NCI-H2107 (cell line): ENCODE results near the gene PDRG1.
"Not testable (repeated sequence)": the region's sequence is repeated elsewhere in the genome, so short reads cannot be mapped to it uniquely, and the experiment has no call there.

Source experiments
- DNase-seq: peaks from one replicate; lab custom pipeline; 2025; lab: John Stamatoyannopoulos, UW

Gene PDRG1

DNA sequence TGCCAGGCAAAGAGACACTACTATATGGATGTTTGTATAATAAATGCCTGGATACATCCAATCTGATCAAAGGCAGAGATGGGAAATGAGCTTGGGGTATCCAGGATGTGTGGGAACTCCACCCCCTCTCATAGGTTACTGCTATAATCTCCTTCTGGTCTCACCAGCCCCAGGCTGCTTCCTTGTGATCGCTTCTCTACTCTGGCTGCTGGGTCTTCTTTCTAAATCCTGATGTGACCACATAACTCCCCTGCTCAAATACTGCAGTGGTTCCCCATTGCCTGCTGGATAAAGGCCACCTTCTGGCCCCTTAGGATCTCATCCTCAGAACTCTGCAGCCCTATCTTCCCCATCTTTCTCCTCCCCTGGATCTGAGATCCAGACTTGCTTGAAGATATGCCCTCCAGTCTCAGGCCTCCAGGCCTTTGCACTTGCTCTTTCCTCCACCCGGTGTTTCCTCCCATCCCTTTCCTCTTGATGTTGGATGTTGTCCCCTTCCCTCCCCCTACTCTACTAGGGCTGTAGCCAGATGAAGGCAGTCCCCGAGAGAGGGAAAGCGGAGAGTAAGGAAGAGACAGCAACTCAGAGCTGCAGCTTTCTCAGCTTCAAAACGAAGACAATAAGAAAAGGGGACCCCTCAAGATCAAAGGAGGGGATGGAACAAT lies 15.3 kb upstream of the PDRG1 start:
- DNase-seq: no peak

- no peak for DNase-seq
Measured at GRCh38 chr20:31963889-31964288, 12.0 kb upstream of the PDRG1 start.

- DNase-seq: no peak
Measured at GRCh38 chr20:31962761-31963160, 10.9 kb upstream of the PDRG1 start.

GRCh38 chr20:31956556-31957526 lies 5.0 kb upstream of the PDRG1 start:
- no peak for DNase-seq

- no peak for DNase-seq
Measured at GRCh38 chr20:31954500-31954899, 2.7 kb upstream of the PDRG1 start.

DNA sequence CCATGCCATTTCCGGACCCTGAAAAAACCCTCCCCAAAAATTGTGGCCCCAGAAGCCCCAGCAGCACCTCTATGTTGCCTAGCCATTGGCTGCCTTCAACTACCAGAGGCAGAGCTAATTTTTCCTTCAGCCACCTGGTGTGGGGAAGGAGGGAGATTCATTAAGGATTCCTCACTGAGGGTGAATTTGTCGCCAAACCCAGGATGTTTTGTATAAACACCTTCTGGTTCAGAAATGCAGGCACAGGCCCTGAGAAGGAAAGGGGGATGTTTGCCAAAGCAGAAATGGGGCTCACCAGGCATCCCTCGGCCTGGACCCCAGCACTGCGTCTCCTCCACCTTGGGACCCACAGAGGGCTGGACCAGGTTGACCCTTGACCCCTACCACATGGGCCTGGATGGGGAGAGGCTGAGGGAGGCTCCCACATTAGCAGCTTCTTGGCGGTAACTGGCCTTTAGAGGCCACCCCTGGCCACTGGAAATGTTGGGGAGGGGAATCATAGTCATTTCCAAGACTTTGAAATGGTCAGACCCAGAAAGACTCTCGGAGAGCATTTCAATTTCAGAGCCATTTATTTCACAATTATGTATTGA lies 1.8 kb upstream of the PDRG1 start:
- no peak for DNase-seq

GRCh38 chr20:31951203-31951529 lies 680 bp downstream of the PDRG1 start:
- no peak for DNase-seq

DNA sequence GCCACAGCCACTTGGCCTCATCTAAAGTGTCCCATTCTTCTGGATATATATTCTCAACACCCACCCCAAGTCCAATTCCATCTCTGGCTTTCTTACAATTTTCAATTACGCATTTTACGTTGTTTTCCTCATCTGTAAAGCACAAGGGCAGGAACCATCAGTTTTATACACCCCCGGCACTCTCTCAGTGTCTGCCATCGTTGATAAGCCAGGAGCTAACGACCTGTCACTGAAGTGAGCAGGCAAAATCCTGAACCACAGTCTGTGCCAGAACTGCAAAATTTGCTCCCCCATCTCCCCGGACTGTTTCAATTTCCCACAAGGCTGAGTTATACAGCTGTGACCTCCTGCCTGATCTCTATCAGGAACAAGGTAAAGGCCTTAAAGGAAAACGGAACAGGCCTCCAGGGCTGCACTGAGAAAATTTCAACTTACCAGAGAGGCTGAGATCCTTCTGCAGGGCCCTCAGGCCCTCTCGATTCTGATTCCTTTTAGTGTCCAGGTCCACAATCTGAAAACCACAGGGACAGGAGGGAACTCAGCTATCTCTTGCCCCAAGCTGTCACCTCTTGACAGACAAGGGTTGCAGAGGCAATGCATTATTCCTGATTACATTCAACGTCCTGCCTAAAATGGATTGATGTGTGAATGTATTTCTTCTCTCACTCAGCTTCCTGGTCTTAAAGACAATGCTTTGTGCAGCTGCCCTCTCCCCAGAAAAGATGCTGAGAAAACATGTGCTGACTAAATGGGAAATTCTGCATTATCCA lies 1.8 kb downstream of the PDRG1 start:
- DNase-seq: no peak

DNA sequence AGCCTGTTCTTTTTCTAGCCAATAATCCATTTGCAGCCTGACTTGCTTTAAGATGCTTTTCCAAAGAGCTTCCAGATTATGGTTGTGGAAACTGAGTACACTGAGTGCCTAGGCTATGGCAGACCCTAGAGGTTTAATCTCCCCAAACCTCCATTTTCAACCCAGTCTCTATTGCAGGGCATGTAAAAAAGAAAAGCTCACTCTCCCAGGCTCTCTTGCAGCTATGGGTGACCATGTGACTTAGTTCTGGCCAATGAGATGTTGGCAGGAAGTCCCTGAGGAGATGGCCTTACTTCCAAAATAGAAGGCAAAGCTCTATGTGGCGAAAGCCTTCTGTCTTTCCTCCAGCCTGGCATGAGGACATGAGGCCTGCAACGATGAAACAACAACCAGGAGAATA lies 3.8 kb downstream of the PDRG1 start:
- no peak for DNase-seq

DNA sequence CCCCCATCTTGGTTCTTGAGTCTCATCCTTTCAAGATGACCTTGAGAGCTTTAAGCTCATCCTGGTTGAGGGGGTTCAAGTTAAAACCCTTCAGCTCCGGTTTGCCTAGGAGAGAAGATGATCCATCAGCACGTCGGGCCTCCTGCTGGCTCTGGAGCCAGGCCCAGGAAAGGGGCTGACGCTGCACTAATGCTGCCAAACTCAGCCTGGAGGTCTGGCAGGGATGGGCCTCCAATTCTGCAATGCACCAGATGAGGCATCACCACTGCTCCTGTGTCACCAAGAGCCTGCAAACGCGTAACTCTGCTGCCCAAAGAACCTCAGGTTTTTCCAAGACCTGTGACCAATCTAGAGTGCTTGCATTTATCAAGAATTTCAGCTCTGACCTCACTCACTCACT lies 6.1 kb downstream of the PDRG1 start:
- DNase-seq: no peak

- no peak for DNase-seq
Measured at GRCh38 chr20:31945319-31945718, 6.5 kb downstream of the PDRG1 start.

- no peak for DNase-seq
Measured at GRCh38 chr20:31943052-31943471, 8.8 kb downstream of the PDRG1 start.

- DNase-seq: no peak
Measured at GRCh38 chr20:31939661-31940060, 12.2 kb downstream of the PDRG1 start.

- no peak for DNase-seq
Measured at GRCh38 chr20:31937820-31938219, 14.0 kb downstream of the PDRG1 start.

- no peak for DNase-seq
Measured at GRCh38 chr20:31936420-31936819, 15.4 kb downstream of the PDRG1 start.

DNA sequence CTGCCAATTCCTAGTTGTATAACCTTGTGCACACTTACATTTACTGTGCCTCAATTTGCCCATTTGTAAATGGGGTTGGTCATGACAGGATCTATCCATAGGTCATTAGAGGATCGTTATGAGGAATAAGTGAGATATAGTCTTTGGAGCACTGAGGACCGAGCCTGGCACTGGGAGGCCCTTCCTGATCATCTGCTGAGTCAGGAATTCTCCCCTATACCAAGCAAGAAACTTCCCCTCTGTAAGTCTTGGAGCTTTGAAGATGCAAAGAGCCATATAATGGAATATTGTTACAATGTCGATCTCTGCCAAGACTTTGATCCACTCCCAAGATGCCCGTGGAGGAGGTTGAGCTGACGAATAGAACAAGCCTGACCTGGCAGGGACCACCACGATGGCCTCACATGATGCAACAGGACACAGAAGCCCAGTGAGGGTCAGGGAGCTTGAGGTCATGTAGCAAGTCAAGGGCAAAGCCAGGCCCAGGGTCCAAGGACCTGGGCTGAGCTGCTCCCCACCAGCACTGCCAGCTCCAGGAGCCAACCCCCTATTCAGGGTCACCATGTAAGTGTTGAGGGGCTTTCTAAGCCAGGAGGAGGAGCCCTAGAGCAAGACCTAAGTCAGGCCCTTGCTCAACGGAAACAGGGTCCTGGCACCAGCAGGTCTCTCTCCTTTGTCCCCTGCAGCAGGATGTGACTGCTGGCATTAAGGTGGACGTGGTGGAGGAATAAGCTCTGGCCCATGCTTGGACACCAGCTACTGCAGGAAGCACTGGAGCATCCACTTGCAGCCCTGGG lies 16.7 kb downstream of the PDRG1 start:
- DNase-seq: no peak

DNA sequence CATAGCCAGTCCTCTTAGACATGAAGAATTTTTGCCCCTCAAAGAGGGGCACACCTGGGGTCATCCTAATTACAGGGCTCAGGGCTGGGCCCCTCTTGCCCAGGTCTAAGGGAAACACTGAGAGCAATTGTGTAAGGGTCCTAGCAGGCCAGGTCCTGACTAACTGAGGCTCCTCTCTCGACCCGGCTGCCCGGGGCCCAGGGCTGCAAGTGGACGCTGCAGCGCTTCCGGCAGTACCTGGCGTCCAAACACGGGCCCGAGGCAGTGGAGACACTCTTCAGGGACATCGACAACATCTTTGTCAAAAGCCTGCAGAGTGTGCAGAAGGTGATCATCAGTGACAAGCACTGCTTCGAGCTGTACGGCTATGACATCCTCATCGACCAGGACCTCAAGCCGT lies 17.4 kb downstream of the PDRG1 start:
- no peak for DNase-seq

DNA sequence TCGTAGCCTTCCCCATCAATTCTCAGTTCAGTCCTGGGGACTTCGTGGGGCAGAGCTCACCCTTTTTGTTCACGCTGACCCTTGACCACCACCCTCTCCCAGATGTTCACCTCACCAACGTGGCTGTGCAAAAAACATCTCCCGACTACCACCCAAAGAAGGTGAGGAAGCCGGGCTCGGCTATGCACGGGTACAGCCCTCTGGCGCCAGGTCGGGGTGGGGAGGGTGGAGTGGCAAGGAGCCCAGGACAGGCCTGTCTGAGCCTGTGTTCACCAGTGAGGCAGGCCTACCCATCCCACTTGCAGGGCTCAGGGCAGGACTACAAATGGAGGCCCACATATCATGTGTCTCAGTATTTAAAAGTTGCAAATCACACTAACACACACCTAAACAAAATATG lies 18.1 kb downstream of the PDRG1 start:
- no peak for DNase-seq

DNA sequence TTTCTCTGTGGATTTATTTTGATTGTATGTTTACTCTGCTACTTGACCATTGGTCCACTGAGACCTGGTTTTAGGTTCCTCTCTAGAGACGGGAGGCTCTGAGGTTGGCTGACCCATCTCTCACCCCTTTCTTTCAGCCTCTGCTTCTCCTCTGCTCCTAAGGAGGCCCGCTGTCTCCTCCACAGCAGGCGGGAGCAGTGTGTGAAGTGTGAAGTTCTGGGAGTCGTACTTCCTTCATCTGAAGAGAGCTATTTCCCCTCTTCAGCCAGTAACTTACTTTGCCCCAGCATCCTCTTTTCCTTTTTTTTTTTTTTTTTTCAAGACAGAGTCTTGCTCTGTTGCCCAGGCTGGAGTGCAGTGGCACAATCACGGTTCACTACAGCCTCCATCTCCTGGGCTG lies 21.1 kb downstream of the PDRG1 start:
- DNase-seq: no peak

DNA sequence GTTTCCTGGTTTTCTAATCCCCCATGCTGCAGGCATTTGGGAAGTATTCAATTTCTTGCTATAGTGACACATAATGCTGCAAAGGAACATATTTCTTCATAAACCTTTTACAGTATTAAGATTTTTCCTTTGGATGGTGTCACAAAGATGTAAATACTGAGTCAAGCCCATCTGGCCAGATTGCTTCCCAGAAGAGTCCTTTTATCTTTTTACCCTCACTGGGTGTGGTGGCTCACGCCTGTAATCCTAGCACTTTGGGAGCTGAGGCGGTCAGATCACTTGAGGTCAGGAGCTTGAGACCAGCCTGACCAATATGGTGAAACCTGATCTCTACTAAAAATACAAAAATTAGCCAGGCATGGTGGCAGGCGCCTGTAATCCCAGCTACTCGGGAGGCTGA lies 22.2 kb downstream of the PDRG1 start:
- not testable (repeated sequence) for DNase-seq

- no peak for DNase-seq
Measured at GRCh38 chr20:31927627-31928159, 24.2 kb downstream of the PDRG1 start.
